ENCODE data around the gene FCSK. TPM values are rescaled to one million over a fixed set of nuclear protein-coding genes. Genes with fewer than 3 reads are reported as not detected.

The FCSK gene
- total and polyA plus RNA-seq, 2 of the 13 experiments (the other 11 are each of a cell fraction or from before 2014, with no cell fraction given), result 9.1 to 19.2 TPM

- TF ChIP-seq ZKSCAN1 (IDR thresholded peaks at IDR 0.05; ENCODE audit: low read length), result no peak
- TF ChIP-seq ZNF678 (CRISPR knock-in tag; IDR thresholded peaks at IDR 0.05), result 0 out of 2 replicates have a peak, but pooled peaks have one; percentile 62
- peak; percentile 79 for TF ChIP-seq ZNF766 (CRISPR knock-in tag; IDR thresholded peaks at IDR 0.05; ENCODE audit: borderline replicate concordance)
- TF ChIP-seq MED8 (CRISPR knock-in tag; IDR thresholded peaks at IDR 0.05; ENCODE audit: insufficient replicate concordance), result peak; percentile 67
- TF ChIP-seq TBX3 (IDR thresholded peaks at IDR 0.05; ENCODE audit: borderline replicate concordance), result peak; percentile 46; the same call in 1 of the 2 replicates
- no peak for TF ChIP-seq CSRNP2 (CRISPR knock-in tag; conservative IDR thresholded peaks at IDR 0.05; ENCODE audit: low read depth)
- TF ChIP-seq ZNF770 (CRISPR knock-in tag; IDR thresholded peaks at IDR 0.05), result peak; percentile 55; the same call in 1 of the 2 replicates
- TF ChIP-seq ZNF441 (CRISPR knock-in tag; IDR thresholded peaks at IDR 0.05; ENCODE audit: borderline replicate concordance), result no peak; the same call in none of the 2 replicates
- 0 out of 2 replicates have a peak, but pooled peaks have one; percentile 73 for TF ChIP-seq MTA3 (CRISPR knock-in tag; IDR thresholded peaks at IDR 0.05)
- peak; percentile 85; the same call in 1 of the 2 replicates for TF ChIP-seq ZNF782 (CRISPR knock-in tag; IDR thresholded peaks at IDR 0.05; ENCODE audit: borderline replicate concordance)
- peak; percentile 49 for TF ChIP-seq STAG1 (CRISPR knock-in tag; IDR thresholded peaks at IDR 0.05)
- no peak; the same call in 1 of the 2 replicates for TF ChIP-seq JUND (CRISPR knock-in tag; IDR thresholded peaks at IDR 0.05)
- TF ChIP-seq SCMH1 (CRISPR knock-in tag; IDR thresholded peaks at IDR 0.05; ENCODE audit: borderline replicate concordance), result no peak
- peak; percentile 78 for TF ChIP-seq TAF1 (CRISPR knock-in tag; IDR thresholded peaks at IDR 0.05)
- no peak for TF ChIP-seq ZNF660 (CRISPR knock-in tag; IDR thresholded peaks at IDR 0.05; ENCODE audit: borderline replicate concordance, low read depth)
- peak; percentile 67 for TF ChIP-seq KDM5A (IDR thresholded peaks at IDR 0.05; ENCODE audit: borderline replicate concordance, low read length)
- TF ChIP-seq FOXK1 (CRISPR knock-in tag; IDR thresholded peaks at IDR 0.05; ENCODE audit: borderline replicate concordance, low read depth), result peak; percentile 56; the same call in 1 of the 2 replicates
- TF ChIP-seq PATZ1 (CRISPR knock-in tag; IDR thresholded peaks at IDR 0.05), result peak; percentile 99
- no peak for TF ChIP-seq JARID2 (CRISPR knock-in tag; IDR thresholded peaks at IDR 0.05; ENCODE audit: insufficient replicate concordance)
- no peak for TF ChIP-seq DPF2 (CRISPR knock-in tag; IDR thresholded peaks at IDR 0.05; ENCODE audit: borderline replicate concordance, low read depth)
- peak; percentile 43; the same call in 1 of the 2 replicates for TF ChIP-seq FOSL1 (CRISPR knock-in tag; IDR thresholded peaks at IDR 0.05; ENCODE audit: borderline replicate concordance)
- TF ChIP-seq ZNF775 (CRISPR knock-in tag; IDR thresholded peaks at IDR 0.05; ENCODE audit: borderline replicate concordance), result no peak
These were observed at the start of gene FCSK (continued) for GRCh38 chr16:70454222-70455034.

Data from HepG2 (cell line).